ENCODE measurements around the gene GALNT2. TPM values are rescaled to one million over a fixed set of nuclear protein-coding genes. Genes with fewer than 3 reads are reported as not detected.
A peak's percentile ranks its signal among the peaks of the same experiment; 100 is the strongest.

The GALNT2 gene
- total and polyA plus RNA-seq, 9 of the 15 experiments (the other 6 are each of a cell fraction or from before 2014, with no cell fraction given) = 1.6 to 106 (median 51.9) TPM

- no peak for TF ChIP-seq ZBTB49 (CRISPR knock-in tag; IDR thresholded peaks at IDR 0.05; ENCODE audit: borderline replicate concordance)
- peak; percentile 26; the same call in 1 of the 2 replicates for TF ChIP-seq KLF1 (tag; IDR thresholded peaks at IDR 0.05)
- TF ChIP-seq PURB (CRISPR knock-in tag; IDR thresholded peaks at IDR 0.05; ENCODE audit: low read depth) = no peak
- peak; percentile 66 for TF ChIP-seq CREM (IDR thresholded peaks at IDR 0.05; ENCODE audit: low read depth)
- TF ChIP-seq HDAC6 (IDR thresholded peaks at IDR 0.05; ENCODE audit: low read depth, low read length) = no peak
- 0 out of 2 replicates have a peak, but pooled peaks have one; percentile 33 for TF ChIP-seq ZKSCAN8 (CRISPR knock-in tag; IDR thresholded peaks at IDR 0.05)
- TF ChIP-seq, protein P1, sequence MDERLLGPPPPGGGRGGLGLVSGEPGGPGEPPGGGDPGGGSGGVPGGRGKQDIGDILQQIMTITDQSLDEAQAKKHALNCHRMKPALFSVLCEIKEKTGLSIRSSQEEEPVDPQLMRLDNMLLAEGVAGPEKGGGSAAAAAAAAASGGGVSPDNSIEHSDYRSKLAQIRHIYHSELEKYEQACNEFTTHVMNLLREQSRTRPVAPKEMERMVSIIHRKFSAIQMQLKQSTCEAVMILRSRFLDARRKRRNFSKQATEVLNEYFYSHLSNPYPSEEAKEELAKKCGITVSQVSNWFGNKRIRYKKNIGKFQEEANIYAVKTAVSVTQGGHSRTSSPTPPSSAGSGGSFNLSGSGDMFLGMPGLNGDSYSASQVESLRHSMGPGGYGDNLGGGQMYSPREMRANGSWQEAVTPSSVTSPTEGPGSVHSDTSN (CRISPR knock-in tag; IDR thresholded peaks at IDR 0.05; ENCODE audit: low read depth) = no peak
- TF ChIP-seq, protein P1 (tag; conservative IDR thresholded peaks at IDR 0.05; ENCODE audit: low read depth) = 0 out of 2 replicates have a peak, but pooled peaks have one; percentile 15
- peak; percentile 87 for TF ChIP-seq ZNF395 (CRISPR knock-in tag; IDR thresholded peaks at IDR 0.05)
- TF ChIP-seq, protein P2, sequence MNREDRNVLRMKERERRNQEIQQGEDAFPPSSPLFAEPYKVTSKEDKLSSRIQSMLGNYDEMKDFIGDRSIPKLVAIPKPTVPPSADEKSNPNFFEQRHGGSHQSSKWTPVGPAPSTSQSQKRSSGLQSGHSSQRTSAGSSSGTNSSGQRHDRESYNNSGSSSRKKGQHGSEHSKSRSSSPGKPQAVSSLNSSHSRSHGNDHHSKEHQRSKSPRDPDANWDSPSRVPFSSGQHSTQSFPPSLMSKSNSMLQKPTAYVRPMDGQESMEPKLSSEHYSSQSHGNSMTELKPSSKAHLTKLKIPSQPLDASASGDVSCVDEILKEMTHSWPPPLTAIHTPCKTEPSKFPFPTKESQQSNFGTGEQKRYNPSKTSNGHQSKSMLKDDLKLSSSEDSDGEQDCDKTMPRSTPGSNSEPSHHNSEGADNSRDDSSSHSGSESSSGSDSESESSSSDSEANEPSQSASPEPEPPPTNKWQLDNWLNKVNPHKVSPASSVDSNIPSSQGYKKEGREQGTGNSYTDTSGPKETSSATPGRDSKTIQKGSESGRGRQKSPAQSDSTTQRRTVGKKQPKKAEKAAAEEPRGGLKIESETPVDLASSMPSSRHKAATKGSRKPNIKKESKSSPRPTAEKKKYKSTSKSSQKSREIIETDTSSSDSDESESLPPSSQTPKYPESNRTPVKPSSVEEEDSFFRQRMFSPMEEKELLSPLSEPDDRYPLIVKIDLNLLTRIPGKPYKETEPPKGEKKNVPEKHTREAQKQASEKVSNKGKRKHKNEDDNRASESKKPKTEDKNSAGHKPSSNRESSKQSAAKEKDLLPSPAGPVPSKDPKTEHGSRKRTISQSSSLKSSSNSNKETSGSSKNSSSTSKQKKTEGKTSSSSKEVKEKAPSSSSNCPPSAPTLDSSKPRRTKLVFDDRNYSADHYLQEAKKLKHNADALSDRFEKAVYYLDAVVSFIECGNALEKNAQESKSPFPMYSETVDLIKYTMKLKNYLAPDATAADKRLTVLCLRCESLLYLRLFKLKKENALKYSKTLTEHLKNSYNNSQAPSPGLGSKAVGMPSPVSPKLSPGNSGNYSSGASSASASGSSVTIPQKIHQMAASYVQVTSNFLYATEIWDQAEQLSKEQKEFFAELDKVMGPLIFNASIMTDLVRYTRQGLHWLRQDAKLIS (CRISPR knock-in tag; IDR thresholded peaks at IDR 0.05) = 0 out of 2 replicates have a peak, but pooled peaks have one; percentile 45
- peak; percentile 92 for TF ChIP-seq NFIC (IDR thresholded peaks at IDR 0.05)
- 0 out of 2 replicates have a peak, but pooled peaks have one; percentile 29 for TF ChIP-seq NFE2 (IDR thresholded peaks at IDR 0.05; ENCODE audit: low read depth)
- 0 out of 2 replicates have a peak, but pooled peaks have one; percentile 41 for TF ChIP-seq ZNF3 (CRISPR knock-in tag; IDR thresholded peaks at IDR 0.05)
- TF ChIP-seq GABPB1 (CRISPR knock-in tag; IDR thresholded peaks at IDR 0.05) = peak; percentile 48; the same call in 1 of the 2 replicates
- no peak for TF ChIP-seq COPS2 (conservative IDR thresholded peaks at IDR 0.05)
- peak; percentile 44; the same call in 1 of the 2 replicates for TF ChIP-seq NCOA1 (IDR thresholded peaks at IDR 0.05; ENCODE audit: low read depth)
- TF ChIP-seq SPI1 (IDR thresholded peaks at IDR 0.05; ENCODE audit: borderline replicate concordance, low read depth, low read length) = peak; percentile 37; the same call in 1 of the 2 replicates
- TF ChIP-seq KLF16 (IDR thresholded peaks at IDR 0.05) = peak; percentile 96
- TF ChIP-seq TEAD1 (CRISPR knock-in tag; IDR thresholded peaks at IDR 0.05) = peak; percentile 90 to 94; a peak in 3 of 4 replicates
Measured at GRCh38 chr1:230205719-230206198, 138.7 kb downstream of the GALNT2 start (continued).

Measured in K562 (cell line).